ENCODE results near the gene PTAFR.

DNA sequence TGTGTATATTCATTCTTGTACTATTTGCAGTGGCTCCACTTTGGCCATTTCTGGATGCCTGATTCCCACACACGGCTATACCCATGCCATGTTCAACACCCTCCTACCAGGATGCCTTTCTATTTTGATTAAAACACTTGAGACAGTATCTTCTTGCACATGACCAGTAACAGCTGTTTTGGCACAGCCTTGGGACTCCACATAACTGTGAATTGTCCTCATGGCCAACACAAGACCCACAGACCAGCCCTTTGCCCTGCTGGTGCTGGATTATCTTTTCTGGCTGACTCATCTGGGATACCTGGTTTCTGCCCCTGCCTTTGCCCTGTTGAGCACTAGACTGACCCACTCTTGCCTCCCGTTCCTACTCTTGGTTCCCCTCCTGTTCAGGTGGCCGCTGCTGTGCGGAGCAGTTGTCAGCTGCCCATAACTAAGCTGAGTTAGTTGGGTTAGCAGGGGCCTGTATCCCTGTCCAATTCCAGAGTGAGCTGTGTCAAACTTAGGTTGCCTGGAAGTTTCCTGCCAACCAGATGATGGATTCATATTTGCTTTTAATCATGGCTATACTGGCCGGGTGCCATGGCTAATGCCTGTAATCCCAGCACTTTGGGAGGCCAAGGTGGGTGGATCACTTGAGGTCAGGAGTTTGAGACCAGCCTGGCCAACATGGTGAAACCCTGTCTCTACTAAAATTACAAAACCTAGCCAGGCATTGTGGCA lies 77.3 kb downstream of the PTAFR start:
- TF ChIP-seq, protein P1, sequence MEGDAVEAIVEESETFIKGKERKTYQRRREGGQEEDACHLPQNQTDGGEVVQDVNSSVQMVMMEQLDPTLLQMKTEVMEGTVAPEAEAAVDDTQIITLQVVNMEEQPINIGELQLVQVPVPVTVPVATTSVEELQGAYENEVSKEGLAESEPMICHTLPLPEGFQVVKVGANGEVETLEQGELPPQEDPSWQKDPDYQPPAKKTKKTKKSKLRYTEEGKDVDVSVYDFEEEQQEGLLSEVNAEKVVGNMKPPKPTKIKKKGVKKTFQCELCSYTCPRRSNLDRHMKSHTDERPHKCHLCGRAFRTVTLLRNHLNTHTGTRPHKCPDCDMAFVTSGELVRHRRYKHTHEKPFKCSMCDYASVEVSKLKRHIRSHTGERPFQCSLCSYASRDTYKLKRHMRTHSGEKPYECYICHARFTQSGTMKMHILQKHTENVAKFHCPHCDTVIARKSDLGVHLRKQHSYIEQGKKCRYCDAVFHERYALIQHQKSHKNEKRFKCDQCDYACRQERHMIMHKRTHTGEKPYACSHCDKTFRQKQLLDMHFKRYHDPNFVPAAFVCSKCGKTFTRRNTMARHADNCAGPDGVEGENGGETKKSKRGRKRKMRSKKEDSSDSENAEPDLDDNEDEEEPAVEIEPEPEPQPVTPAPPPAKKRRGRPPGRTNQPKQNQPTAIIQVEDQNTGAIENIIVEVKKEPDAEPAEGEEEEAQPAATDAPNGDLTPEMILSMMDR (IDR thresholded peaks at IDR 0.05; ENCODE audit: low read depth, low read length, poor library complexity, severe bottlenecking) = no peak
- TF ChIP-seq EZH2phosphoT487 (IDR thresholded peaks at IDR 0.05; ENCODE audit: borderline replicate concordance, low read length) = no peak
